NCI-H774 (cell line): ENCODE data around the gene GMDS.

Experiments used
- DNase-seq: peaks from one replicate; lab custom pipeline; 2025; lab: John Stamatoyannopoulos, UW

The GMDS gene

DNA sequence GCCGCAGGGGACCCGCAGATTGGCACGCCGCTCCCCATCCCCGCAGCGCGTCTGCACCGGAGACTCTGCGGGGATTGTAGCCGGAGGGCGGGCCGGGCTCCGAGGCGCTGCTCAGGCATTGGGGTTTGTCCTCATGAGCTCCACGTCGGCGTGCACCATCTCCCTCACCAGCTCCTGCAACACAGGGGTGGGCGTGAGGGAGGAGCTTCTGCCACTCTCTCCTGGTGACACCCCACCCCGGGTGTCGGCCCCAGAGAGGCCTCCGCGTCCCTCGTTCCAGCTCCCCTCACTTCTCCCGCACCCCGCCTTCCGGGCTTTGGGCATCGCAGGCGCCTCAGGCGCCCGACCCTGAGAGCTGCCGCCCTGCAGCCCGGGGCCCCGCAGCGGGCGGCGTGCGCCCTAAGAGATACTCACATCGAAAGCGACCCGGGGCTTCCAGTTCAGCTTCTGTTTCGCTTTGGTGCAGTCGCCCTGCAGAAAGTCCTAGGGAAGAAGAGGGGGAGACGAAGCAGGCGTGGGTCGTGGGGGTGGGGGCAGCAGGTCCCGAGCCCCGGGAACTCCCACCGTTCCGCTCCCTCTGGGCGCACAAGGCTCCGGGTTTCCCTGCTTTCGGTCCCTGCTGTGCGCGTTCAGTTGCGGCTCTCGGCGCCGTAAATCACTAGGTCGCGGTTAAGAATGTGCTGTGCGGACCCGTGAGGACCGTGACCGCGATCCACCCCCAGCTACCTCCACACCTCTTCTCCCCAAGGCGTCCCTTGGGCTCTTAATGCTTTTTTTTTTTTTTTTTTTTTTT lies 621.2 kb downstream of the GMDS start:
- DNase-seq = no peak

GRCh38 chr6:1623769-1624057 lies 621.7 kb downstream of the GMDS start:
- DNase-seq = no peak

GRCh38 chr6:1622851-1623768 lies 622.3 kb downstream of the GMDS start:
- DNase-seq = no peak

DNA sequence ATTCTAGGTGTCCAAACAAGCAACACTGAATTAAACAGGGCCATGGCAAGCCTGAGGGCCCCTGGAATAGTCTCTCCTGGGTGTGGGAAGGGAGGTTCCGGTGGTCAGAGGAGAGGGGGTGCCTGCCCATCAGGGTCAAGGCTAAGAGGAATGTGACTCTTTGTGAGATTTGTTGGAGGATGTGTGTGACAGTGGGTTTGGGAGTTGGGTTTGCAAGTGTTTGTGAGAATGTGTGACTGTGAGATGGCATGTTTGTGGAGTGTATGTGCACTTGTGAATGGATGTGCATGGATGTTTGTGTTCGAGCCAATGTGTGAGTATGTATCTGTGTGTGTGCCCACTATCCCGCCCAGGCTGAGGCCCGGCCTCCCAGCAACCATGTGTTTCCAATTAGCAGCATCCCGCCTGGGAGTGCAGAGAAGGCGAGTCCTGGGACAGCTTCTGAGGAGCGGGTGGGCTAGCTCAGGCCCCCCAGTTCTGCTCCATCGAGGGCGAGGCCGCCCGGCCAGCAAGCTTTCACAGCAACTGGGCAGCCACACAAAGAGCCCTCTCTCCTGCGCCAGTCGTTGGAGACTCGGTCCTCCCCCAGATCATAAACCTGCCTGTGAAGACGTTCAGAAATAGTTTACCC lies 623.1 kb downstream of the GMDS start:
- DNase-seq = no peak

GRCh38 chr6:1621070-1621701 lies 624.2 kb downstream of the GMDS start:
- no peak for DNase-seq

DNA sequence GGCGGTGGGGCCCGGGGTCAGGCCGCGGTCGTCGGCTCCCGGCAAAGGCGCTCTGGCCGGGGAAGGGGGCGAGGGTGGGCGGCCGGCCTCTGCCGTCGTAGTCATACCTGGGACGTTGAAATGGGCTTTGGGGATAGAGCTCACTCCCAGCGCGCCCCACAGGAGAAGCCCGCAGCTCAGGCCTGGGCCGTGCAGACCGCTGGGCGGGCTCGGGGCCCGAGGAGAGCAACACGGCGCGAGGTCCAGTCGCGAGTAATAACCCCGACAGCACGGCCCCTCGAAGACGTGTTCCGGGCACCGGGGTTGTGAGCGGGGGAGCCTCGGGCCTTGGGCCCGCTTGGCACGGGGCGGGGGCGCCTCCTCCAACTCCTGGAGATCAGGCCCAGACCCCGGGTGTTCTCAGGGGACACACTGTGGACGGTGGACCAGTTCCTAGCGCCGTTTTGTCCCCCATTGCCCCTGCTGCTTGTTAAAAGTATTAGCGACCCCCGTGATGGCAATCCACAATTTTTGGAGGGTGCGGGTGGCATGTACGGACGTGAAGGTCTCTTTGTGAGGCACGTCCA lies 624.8 kb downstream of the GMDS start:
- DNase-seq = no peak

DNA sequence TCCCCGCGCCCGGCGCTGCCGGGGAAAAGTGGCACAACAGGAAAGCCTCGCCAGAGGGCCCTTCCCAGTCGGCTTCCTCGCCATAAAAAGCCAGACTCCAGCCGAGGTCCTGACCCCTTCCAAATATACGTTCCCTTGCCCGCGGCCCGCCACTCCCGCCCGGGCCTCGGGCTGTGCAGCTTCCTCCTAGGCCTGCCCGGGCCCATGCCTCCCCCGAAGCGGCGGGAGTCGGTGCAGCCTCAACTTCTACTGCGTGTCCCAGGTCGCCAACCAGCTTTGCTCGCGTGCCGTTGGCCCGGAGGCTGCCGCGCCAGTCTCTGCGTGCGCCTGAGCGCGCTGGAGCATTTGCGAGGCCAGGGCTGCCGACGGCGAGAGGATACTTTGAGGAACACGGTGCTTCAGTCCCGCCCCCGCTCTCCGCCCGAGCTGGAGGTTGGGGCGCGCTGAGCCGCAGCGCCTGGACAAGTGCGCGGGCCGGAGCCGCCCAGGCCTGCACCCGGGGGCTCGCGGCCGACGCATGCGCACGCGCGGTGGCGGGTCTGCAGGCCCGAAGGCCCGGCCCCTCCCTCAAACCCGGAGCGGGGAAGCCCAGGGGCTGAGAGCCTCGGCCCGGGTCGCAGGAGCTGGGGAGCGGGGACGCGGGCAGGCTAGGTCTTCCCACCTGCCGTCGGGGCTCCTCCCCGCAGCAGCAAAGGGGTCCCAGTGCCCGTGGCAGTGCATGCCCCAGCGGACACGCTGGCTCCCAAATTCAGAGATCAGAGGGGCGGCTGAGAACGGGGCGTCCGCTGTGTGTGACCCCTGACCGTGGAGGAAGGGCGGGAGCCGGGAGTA lies 625.5 kb downstream of the GMDS start:
- no peak for DNase-seq

- no peak for DNase-seq
Observed at GRCh38 chr6:1619098-1619672, 626.2 kb downstream of the GMDS start.

DNA sequence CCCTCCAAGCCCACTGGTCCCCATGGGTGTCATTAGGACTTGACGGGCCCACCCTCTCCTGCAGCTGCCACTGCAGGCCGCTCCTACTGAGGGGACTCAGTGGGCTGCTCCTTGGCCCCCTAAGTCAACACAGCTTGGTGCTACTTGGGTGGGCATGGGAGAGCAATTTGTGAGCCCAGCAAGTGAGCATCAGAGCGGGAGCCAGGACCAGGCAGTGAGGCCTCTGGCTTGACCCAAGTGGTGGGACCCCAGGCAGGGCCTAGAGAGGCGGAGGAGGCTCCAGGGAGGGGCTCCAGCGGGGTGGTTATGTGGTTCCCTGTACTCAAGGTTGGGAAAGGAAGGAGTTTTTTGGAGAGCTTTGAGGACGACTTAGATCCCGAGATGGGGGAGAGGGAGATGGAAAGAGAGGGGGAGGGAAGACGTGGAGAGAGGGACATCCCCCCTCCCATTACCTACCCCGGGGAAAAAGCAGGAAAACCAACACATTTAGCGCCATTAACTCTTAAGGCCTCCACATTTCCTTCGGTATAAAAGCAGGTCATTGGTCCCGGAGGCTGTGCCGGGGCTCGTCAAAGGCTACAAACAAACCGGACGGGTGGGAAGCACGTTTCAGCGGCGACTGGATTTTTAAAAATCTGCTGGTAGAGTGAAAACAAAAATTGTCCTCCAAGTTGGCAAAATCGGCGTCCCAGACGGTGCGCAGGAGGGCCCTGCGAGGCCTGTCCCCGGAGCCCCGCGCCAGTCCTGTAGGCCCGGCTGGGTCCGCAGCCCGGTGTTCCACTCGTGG lies 626.9 kb downstream of the GMDS start:
- no peak for DNase-seq

DNA sequence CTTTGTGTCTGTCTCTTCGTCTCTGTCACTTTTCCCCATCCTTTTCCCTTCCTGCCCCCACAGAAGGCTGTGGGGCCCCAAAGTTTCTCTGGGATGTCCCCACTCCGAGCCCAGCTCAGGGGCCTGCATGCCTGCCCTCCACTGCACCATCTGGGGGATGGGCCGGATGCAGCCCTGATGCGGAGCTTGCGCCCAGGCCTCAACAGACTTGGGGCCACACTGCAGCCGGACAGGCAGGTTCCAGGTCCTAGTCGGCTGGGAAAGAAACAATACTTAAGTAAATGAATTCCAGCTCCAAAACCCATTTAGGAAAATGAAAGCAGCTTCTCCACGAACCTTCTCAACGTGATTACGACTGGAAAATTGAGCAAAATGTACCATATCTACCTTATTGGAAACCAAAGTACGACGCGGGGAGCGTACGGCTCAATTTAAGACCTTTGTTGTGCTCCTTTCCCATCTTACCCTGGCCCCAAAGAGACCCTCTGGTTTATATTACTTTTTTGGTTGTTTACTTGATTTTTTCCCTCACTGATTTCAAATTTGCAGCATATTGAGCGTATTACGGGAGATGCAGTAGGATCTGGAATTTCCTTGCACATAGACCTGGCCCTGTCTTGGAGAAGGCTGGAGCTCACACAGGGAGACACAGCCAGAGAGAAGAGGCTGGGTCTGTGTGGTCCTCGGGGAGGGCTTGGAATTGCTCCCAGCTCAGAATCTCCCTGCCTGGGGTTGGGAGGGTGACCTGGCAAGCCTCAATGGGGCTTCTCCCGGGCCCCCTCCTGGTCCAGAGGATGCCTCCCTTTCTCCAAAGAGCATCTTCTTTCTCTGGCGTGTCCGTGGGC lies 627.7 kb downstream of the GMDS start:
- DNase-seq = no peak

DNA sequence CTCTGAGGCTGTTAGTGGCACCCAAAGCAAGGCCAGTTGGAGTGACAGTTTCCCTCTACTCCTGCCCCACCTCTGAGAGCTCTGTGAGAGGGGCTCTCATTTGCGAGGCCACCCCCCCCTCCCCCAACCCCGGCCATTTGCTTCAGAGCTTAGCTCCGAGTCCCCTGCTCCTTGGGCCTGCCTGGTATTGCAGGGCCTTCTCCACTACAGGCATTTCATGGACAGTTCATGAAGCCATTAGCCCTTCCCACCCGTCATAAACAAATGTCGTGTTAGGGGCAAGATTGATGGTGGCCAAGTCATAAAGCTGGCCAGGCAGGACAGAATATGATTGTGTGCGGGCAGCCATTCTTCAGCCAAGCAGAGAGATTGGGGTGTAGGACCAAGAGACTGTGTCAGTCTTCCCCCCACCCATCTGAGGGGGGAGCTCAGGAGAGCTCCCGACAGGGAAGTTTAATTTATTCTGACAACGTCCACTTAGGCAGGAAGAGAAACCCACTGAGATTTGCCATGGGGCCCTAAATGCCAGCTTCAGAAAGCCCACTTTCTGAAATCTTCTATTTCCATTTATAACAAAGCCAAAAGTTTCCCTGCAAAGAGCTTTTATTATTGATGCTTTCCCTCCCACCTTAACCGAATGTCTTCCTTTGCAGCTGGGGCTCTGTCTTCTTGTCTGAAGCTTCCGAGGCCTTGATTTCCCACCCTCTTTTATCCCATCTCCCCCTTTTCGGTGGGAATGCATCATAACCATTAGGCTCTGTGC lies 628.5 kb downstream of the GMDS start:
- no peak for DNase-seq

DNA sequence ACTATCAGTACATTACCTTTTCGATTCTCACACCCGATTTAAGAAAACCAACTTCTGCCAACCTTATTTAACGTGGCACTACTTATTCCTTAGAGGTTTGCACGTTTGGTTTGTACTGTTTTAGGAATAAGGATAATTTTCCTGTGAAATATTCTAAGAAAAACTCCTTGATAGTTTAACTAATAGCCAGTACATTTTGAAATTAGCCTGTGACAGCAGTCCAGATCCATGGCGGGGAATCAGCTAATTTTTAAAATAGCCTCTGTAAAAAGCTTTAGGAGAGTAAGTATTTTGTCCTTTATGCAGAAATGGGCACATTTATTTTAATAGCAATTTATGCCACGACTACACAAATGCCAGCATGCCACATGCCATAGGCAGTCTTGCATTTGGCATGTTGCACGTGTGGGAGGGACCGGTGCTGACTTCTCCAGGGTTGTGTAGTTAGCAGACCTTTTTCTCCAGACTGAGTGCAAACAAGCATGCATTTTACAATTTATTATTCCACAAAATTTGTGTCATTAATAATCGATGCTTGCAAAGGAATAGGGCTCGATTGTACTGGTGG lies 629.5 kb downstream of the GMDS start:
- no peak for DNase-seq

DNA sequence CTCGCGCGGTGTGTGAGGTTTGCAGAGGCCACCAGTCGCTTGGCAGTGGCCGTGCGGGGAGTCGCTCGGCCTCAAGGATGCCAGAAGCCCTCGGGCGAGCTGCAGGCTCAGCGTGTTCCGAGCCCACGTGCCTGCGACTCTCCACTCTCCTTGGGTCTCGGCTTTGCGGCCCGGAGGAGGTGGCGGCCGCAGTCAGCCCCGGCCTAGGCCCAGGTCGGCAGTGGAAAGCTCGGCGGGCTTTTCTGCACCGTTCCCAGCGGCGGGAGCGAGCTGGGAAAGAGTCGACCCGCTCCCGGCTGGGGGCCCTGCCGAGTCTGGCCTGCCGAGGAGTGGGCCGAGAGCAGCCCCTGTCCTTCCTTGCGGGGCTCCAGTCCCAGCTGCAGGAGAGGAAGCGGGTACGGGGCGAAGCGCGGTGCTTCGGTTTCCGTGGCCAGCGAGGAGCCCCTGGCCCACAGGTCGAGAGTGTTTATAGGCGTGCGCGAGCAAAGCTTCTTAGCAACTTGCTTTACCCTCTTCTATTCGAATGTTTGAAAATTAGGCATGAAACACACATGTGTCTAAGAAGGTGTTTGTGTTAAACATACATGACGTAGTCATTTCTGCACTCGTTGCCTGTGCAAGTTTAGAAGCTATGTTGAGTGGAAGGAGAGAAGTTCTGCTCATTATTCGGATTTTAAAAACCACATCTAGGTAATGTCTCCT lies 630.1 kb downstream of the GMDS start:
- DNase-seq = no peak

GRCh38 chr6:1614448-1615150 lies 630.8 kb downstream of the GMDS start:
- DNase-seq = no peak

DNA sequence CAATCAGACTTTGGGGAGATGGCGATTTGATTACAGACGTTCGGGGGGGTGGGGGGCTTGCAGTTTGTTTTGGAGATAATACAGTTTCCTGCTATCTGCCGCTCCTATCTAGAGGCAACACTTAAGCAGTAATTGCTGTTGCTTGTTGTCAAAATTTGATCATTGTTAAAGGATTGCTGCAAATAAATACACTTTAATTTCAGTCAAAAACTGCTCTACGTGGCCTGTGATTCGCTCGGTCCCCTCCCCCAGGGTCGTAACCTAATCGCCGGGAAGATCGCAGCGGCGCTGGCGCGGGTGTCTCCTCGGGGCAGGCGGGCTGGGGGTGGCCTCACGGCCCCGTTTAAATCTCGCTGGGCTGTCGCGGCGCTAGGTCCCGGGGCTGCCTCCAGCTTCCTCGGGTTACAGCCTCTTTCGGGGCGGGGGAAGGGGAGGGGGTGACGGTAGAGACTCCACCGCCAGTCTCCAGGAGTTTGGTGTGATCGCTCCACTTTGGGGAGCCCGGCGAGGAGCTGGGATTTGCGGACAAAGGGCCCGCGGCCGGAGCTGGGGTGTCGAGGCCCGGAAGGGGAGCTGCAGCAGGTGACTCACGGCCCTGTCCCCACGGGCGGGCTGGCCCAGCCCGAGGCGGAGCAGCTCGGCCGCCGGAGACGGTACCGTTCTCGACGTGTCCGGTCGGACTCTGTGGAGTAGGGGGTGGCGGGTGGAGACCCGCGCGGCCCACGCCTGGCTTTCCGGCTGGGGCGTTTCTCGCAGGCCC lies 631.5 kb downstream of the GMDS start:
- DNase-seq = no peak

- no peak for DNase-seq
Observed at GRCh38 chr6:1613346-1613687, 632.1 kb downstream of the GMDS start.
